Posterior cingulate gyrus (tissue), 11 donors: ENCODE data around the gene SEC23B.

Experiments
- DNase-seq, 10 donors: peaks; one replicate each; pipeline versions ENCODE4 v3.0.0 to v3.0.0-alpha.2; 2020 to 2021; ENCODE audit warnings: mixed read lengths in 3 of 10
- intact Hi-C: fragments of 100-400 bp; cut with DNase I; formaldehyde crosslinking; loops from one replicate; pipeline ENCODE4 v1.15.1; 2023

The SEC23B gene

GRCh38 chr20:18578581-18578980 is 70.8 kb downstream of the SEC23B start:
- DNase-seq: no peak
- intact Hi-C loops: no loop called here

- no peak for DNase-seq
- intact Hi-C loops: no loop called here
These were observed 72.3 kb downstream of the SEC23B start for GRCh38 chr20:18580012-18580411.

- no peak for DNase-seq
- intact Hi-C loops: no loop called here
These were observed 77.4 kb downstream of the SEC23B start for GRCh38 chr20:18585134-18585533.

GRCh38 chr20:18587665-18588573 is 80.2 kb downstream of the SEC23B start, which contains the start of gene DTD1:
DTD1 (plus strand) TSS chr20:18588054; CDS start chr20:18588073, 19 bp downstream.
- intact Hi-C loops: loop anchor here (2.0 kb wide), 1 partner anchor 21 kb away; the partner anchor contains the start of gene SMIM26
- DNase-seq: peak; percentile 89 to 99 (median 96)

GRCh38 chr20:18588574-18588933 is 80.8 kb downstream of the SEC23B start:
- intact Hi-C loops: no loop called here
- DNase-seq: peak in 5 of 10 donors; percentile 8 to 82 (median 27)

- peak in 1 of 10 donors; percentile 17 for DNase-seq
- intact Hi-C loops: no loop called here
These were observed 82.4 kb downstream of the SEC23B start for GRCh38 chr20:18589941-18590674.

- intact Hi-C loops: no loop called here
- DNase-seq: no peak
These were observed 88.5 kb downstream of the SEC23B start for GRCh38 chr20:18596270-18596669.

- no peak for DNase-seq
- intact Hi-C loops: no loop called here
These were observed 102.0 kb downstream of the SEC23B start for GRCh38 chr20:18609741-18610140.
